ENCODE measurements around the gene EIF4H. TPM values are rescaled to one million over a fixed set of nuclear protein-coding genes. Genes with fewer than 3 reads are reported as not detected.
"Not testable (repeated sequence)": the region's sequence is repeated elsewhere in the genome, so short reads cannot be mapped to it uniquely, and the experiment has no call there.

The EIF4H gene
- total RNA-seq, 2 donors from 2014 or later = 365 to 426 TPM

- H3K4me3 Mint-ChIP-seq = no peak overlapping the region
Observed at GRCh38 chr7:74202841-74203556, 28.8 kb downstream of the EIF4H start.

GRCh38 chr7:74203956-74204618 is 29.9 kb downstream of the EIF4H start:
- Mint-ChIP-seq H3K27ac (peak overlapping the region; percentile 42), H3K36me3 (ENCODE audit: low read depth) (peaks cover 6% of the 10 kb centered on the region), H3K27me3 (no peaks in the 10 kb centered on the region), H3K4me3 (no peak overlapping the region), H3K9me3 (no peaks in the 10 kb centered on the region), H3K4me1 (peaks cover under 1% of the 10 kb centered on the region)
- no peak for ATAC-seq (replicated peaks)

More at GRCh38 chr7:74202841-74203556, 28.8 kb downstream of the EIF4H start:
- H3K9me3 Mint-ChIP-seq = no peaks in the 10 kb centered on the region
- no peaks in the 10 kb centered on the region for H3K4me1 Mint-ChIP-seq
- H3K36me3 Mint-ChIP-seq (ENCODE audit: low read depth) = peaks cover 8% of the 10 kb centered on the region
- ATAC-seq (replicated peaks) = no peak
- no peaks in the 10 kb centered on the region for H3K27me3 Mint-ChIP-seq
- no peak overlapping the region for H3K27ac Mint-ChIP-seq

GRCh38 chr7:74206052-74206451 is 31.9 kb downstream of the EIF4H start:
- not testable (repeated sequence) for H3K27me3 Mint-ChIP-seq; H3K9me3 Mint-ChIP-seq; H3K27ac Mint-ChIP-seq; H3K36me3 Mint-ChIP-seq (ENCODE audit: low read depth); H3K4me1 Mint-ChIP-seq; ATAC-seq (replicated peaks)
- peak overlapping the region; percentile 62 for H3K4me3 Mint-ChIP-seq

GRCh38 chr7:74206589-74207120 is 32.5 kb downstream of the EIF4H start:
- Mint-ChIP-seq H3K36me3 (ENCODE audit: low read depth) (no peaks in the 10 kb centered on the region), H3K27ac (no peak overlapping the region)
- peak; percentile 71 for ATAC-seq (replicated peaks)

GRCh38 chr7:74207586-74207985 is 33.4 kb downstream of the EIF4H start:
- peaks cover 4% of the 10 kb centered on the region for H3K27me3 Mint-ChIP-seq
- no peaks in the 10 kb centered on the region for H3K9me3 Mint-ChIP-seq
- no peak overlapping the region for H3K27ac Mint-ChIP-seq
- H3K4me1 Mint-ChIP-seq = peaks cover 6% of the 10 kb centered on the region
- H3K36me3 Mint-ChIP-seq (ENCODE audit: low read depth) = no peaks in the 10 kb centered on the region
- no peak for ATAC-seq (replicated peaks)
- no peak overlapping the region for H3K4me3 Mint-ChIP-seq

More at GRCh38 chr7:74206589-74207120, 32.5 kb downstream of the EIF4H start:
- Mint-ChIP-seq H3K4me1 (peaks cover 6% of the 10 kb centered on the region), H3K27me3 (peaks cover 4% of the 10 kb centered on the region), H3K4me3 (peak overlapping the region; percentile 62), H3K9me3 (no peaks in the 10 kb centered on the region)

GRCh38 chr7:74208241-74208640 is 34.1 kb downstream of the EIF4H start:
- not testable (repeated sequence) for H3K4me1 Mint-ChIP-seq; H3K27me3 Mint-ChIP-seq; ATAC-seq (replicated peaks); H3K27ac Mint-ChIP-seq; H3K4me3 Mint-ChIP-seq; H3K9me3 Mint-ChIP-seq; H3K36me3 Mint-ChIP-seq (ENCODE audit: low read depth)

- ATAC-seq (replicated peaks) = no peak
- H3K36me3 Mint-ChIP-seq (ENCODE audit: low read depth) = no peaks in the 10 kb centered on the region
- H3K9me3 Mint-ChIP-seq = no peaks in the 10 kb centered on the region
- H3K27me3 Mint-ChIP-seq = peaks cover 4% of the 10 kb centered on the region
- no peak overlapping the region for H3K27ac Mint-ChIP-seq
- no peak overlapping the region for H3K4me3 Mint-ChIP-seq
- peaks cover 6% of the 10 kb centered on the region for H3K4me1 Mint-ChIP-seq
Observed at GRCh38 chr7:74212661-74213060, 38.5 kb downstream of the EIF4H start.

- Mint-ChIP-seq H3K27ac (no peak overlapping the region), H3K27me3 (no peaks in the 10 kb centered on the region), H3K4me1 (peaks cover 5% of the 10 kb centered on the region), H3K4me3 (no peak overlapping the region), H3K9me3 (no peaks in the 10 kb centered on the region), H3K36me3 (ENCODE audit: low read depth) (no peaks in the 10 kb centered on the region)
- no peak for ATAC-seq (replicated peaks)
Observed at GRCh38 chr7:74214816-74215630, 40.9 kb downstream of the EIF4H start.

- Mint-ChIP-seq H3K36me3 (ENCODE audit: low read depth) (no peaks in the 10 kb centered on the region), H3K4me3 (no peak overlapping the region), H3K27ac (no peak overlapping the region), H3K4me1 (peaks cover 5% of the 10 kb centered on the region), H3K9me3 (no peaks in the 10 kb centered on the region), H3K27me3 (no peaks in the 10 kb centered on the region)
- no peak for ATAC-seq (replicated peaks)
Observed at GRCh38 chr7:74215921-74216320, 41.8 kb downstream of the EIF4H start.

GRCh38 chr7:74216361-74216761 is 42.2 kb downstream of the EIF4H start:
- H3K27ac Mint-ChIP-seq = no peak overlapping the region

GRCh38 chr7:74217455-74218342 is 43.5 kb downstream of the EIF4H start:
- peak; percentile 55 for ATAC-seq (replicated peaks)
- Mint-ChIP-seq H3K4me1 (peaks cover 5% of the 10 kb centered on the region), H3K27ac (peak overlapping the region; percentile 41), H3K27me3 (no peaks in the 10 kb centered on the region), H3K9me3 (no peaks in the 10 kb centered on the region), H3K36me3 (ENCODE audit: low read depth) (no peaks in the 10 kb centered on the region), H3K4me3 (peak overlapping the region; percentile 42)

More at GRCh38 chr7:74216361-74216761, 42.2 kb downstream of the EIF4H start:
- Mint-ChIP-seq H3K4me3 (peak overlapping the region; percentile 42), H3K4me1 (peaks cover 5% of the 10 kb centered on the region), H3K9me3 (no peaks in the 10 kb centered on the region), H3K36me3 (ENCODE audit: low read depth) (no peaks in the 10 kb centered on the region), H3K27me3 (no peaks in the 10 kb centered on the region)
- ATAC-seq (replicated peaks) = no peak

GRCh38 chr7:74218343-74218698 is 44.2 kb downstream of the EIF4H start:
- Mint-ChIP-seq H3K9me3 (no peaks in the 10 kb centered on the region), H3K4me1 (peaks cover 5% of the 10 kb centered on the region), H3K36me3 (ENCODE audit: low read depth) (no peaks in the 10 kb centered on the region), H3K27ac (peak overlapping the region; percentile 41), H3K4me3 (peak overlapping the region; percentile 42), H3K27me3 (no peaks in the 10 kb centered on the region)
- no peak for ATAC-seq (replicated peaks)

GRCh38 chr7:74219416-74219815 is 45.3 kb downstream of the EIF4H start:
- peaks cover 5% of the 10 kb centered on the region for H3K4me1 Mint-ChIP-seq
- no peaks in the 10 kb centered on the region for H3K36me3 Mint-ChIP-seq (ENCODE audit: low read depth)
- H3K9me3 Mint-ChIP-seq = no peaks in the 10 kb centered on the region
- no peaks in the 10 kb centered on the region for H3K27me3 Mint-ChIP-seq
- H3K27ac Mint-ChIP-seq = no peak overlapping the region
- H3K4me3 Mint-ChIP-seq = no peak overlapping the region
- ATAC-seq (replicated peaks) = no peak

- Mint-ChIP-seq H3K27ac (no peak overlapping the region), H3K27me3 (no peaks in the 10 kb centered on the region), H3K4me1 (peaks cover 5% of the 10 kb centered on the region), H3K4me3 (no peak overlapping the region), H3K36me3 (ENCODE audit: low read depth) (no peaks in the 10 kb centered on the region), H3K9me3 (no peaks in the 10 kb centered on the region)
- no peak for ATAC-seq (replicated peaks)
Observed at GRCh38 chr7:74220229-74220628, 46.1 kb downstream of the EIF4H start.
